ENCODE measurements around the gene LDAH. TPM values are rescaled to one million over a fixed set of nuclear protein-coding genes. Genes with fewer than 3 reads are reported as not detected.

Gene LDAH
- total and polyA plus RNA-seq, 2 experiments from 2014 or later, result 15.2 to 21.1 TPM

GRCh38 chr2:20649976-20650375 is 172.9 kb downstream of the LDAH start:
- H3K36me3 ChIP-seq, result no peaks in the 10 kb centered on the region
- H3K4me1 ChIP-seq (ENCODE audit: low read depth), result no peaks in the 10 kb centered on the region
- no peaks in the 10 kb centered on the region for H3K9me3 ChIP-seq (ENCODE audit: low read depth)
- no peak overlapping the region for H3K27ac ChIP-seq
- no peak for DNase-seq (ENCODE audit: low read depth in 1 of 2, low spot score in 1 of 2)
- no peaks in the 10 kb centered on the region for H3K27me3 ChIP-seq
- no peak overlapping the region for H3K4me3 ChIP-seq
- TF ChIP-seq CTCF (IDR thresholded peaks at IDR 0.05; ENCODE audit: low read depth, low read length), result no peak

GRCh38 chr2:20649576-20649975 is 173.3 kb downstream of the LDAH start:
- no peak for DNase-seq (ENCODE audit: low read depth in 1 of 2, low spot score in 1 of 2)
- Histone ChIP-seq H3K9me3 (ENCODE audit: low read depth) (no peaks in the 10 kb centered on the region), H3K36me3 (no peaks in the 10 kb centered on the region), H3K27me3 (no peaks in the 10 kb centered on the region), H3K4me3 (no peak overlapping the region), H3K4me1 (ENCODE audit: low read depth) (no peaks in the 10 kb centered on the region), H3K27ac (no peak overlapping the region)
- no peak for TF ChIP-seq CTCF (IDR thresholded peaks at IDR 0.05; ENCODE audit: low read depth, low read length)

GRCh38 chr2:20648831-20649230 is 174.1 kb downstream of the LDAH start:
- Histone ChIP-seq H3K36me3 (no peaks in the 10 kb centered on the region), H3K4me1 (ENCODE audit: low read depth) (no peaks in the 10 kb centered on the region), H3K4me3 (no peak overlapping the region), H3K9me3 (ENCODE audit: low read depth) (no peaks in the 10 kb centered on the region), H3K27me3 (no peaks in the 10 kb centered on the region), H3K27ac (no peak overlapping the region)
- TF ChIP-seq CTCF (IDR thresholded peaks at IDR 0.05; ENCODE audit: low read depth, low read length), result no peak
- DNase-seq (ENCODE audit: low read depth in 1 of 2, low spot score in 1 of 2), result no peak

- no peaks in the 10 kb centered on the region for H3K36me3 ChIP-seq
- H3K9me3 ChIP-seq (ENCODE audit: low read depth), result no peaks in the 10 kb centered on the region
- no peak overlapping the region for H3K27ac ChIP-seq
- H3K4me3 ChIP-seq, result no peak overlapping the region
- no peak for TF ChIP-seq CTCF (IDR thresholded peaks at IDR 0.05; ENCODE audit: low read depth, low read length)
- no peaks in the 10 kb centered on the region for H3K27me3 ChIP-seq
- no peak for DNase-seq (ENCODE audit: low read depth in 1 of 2, low spot score in 1 of 2)
- H3K4me1 ChIP-seq (ENCODE audit: low read depth), result no peaks in the 10 kb centered on the region
These were observed 174.7 kb downstream of the LDAH start for GRCh38 chr2:20648206-20648605.

- H3K27ac ChIP-seq, result no peak overlapping the region
- H3K9me3 ChIP-seq (ENCODE audit: low read depth), result no peaks in the 10 kb centered on the region
- H3K27me3 ChIP-seq, result no peaks in the 10 kb centered on the region
These were observed 175.2 kb downstream of the LDAH start for GRCh38 chr2:20647738-20648137.

More at GRCh38 chr2:20647738-20648137, 175.2 kb downstream of the LDAH start:
- H3K36me3 ChIP-seq, result no peaks in the 10 kb centered on the region
- H3K4me1 ChIP-seq (ENCODE audit: low read depth), result no peaks in the 10 kb centered on the region
- no peak overlapping the region for H3K4me3 ChIP-seq
- no peak for DNase-seq (ENCODE audit: low read depth in 1 of 2, low spot score in 1 of 2)
- TF ChIP-seq CTCF (IDR thresholded peaks at IDR 0.05; ENCODE audit: low read depth, low read length), result no peak
